ENCODE data around the gene PHPT1.
"Not testable (repeated sequence)": the region's sequence is repeated elsewhere in the genome, so short reads cannot be mapped to it uniquely, and the experiment has no call there.

The PHPT1 gene

GRCh38 chr9:136849038-136849959 is at the start of gene PHPT1:
Gene PHPT1 (plus strand): TSS chr9:136849409. CDS start chr9:136849431, 22 bp downstream.
- H3K27me3 Mint-ChIP-seq (ENCODE audit: low read depth, poor library complexity): peaks cover 9% of the 10 kb centered on the region
- peak; percentile 97 for DNase-seq
- H3K4me1 Mint-ChIP-seq: peaks cover 9% of the 10 kb centered on the region
- peak within 1 kb of the TSS; percentile 94 for H3K4me3 Mint-ChIP-seq
- H3K36me3 Mint-ChIP-seq (ENCODE audit: low read depth): no peaks in the 10 kb centered on the region
- H3K27ac Mint-ChIP-seq: peak within 1 kb of the TSS; percentile 96
- no peaks in the 10 kb centered on the region for H3K9me3 Mint-ChIP-seq
- TF ChIP-seq CTCF (IDR thresholded peaks at IDR 0.05): no peak

GRCh38 chr9:136799854-136800657 is 49.2 kb upstream of the PHPT1 start:
- peak; percentile 96 for DNase-seq
- Mint-ChIP-seq H3K4me1 (peaks cover 44% of the 10 kb centered on the region), H3K4me3 (peak overlapping the region; percentile 91), H3K36me3 (ENCODE audit: low read depth) (peaks cover 9% of the 10 kb centered on the region), H3K9me3 (no peaks in the 10 kb centered on the region), H3K27me3 (ENCODE audit: low read depth, poor library complexity) (peaks cover 5% of the 10 kb centered on the region), H3K27ac (peak overlapping the region; percentile 79)
- TF ChIP-seq CTCF (IDR thresholded peaks at IDR 0.05): no peak

- Mint-ChIP-seq H3K4me3 (no peak overlapping the region), H3K27me3 (ENCODE audit: low read depth, poor library complexity) (peaks cover 5% of the 10 kb centered on the region)
- DNase-seq: no peak
Measured at GRCh38 chr9:136802321-136802720, 46.9 kb upstream of the PHPT1 start.

GRCh38 chr9:136803009-136803550 is 46.1 kb upstream of the PHPT1 start:
- Mint-ChIP-seq H3K4me1 (peaks cover 34% of the 10 kb centered on the region), H3K36me3 (ENCODE audit: low read depth) (peaks cover 14% of the 10 kb centered on the region)
- DNase-seq; H3K27ac Mint-ChIP-seq; H3K4me3 Mint-ChIP-seq; H3K9me3 Mint-ChIP-seq; H3K27me3 Mint-ChIP-seq (ENCODE audit: low read depth, poor library complexity): not testable (repeated sequence)

More at GRCh38 chr9:136802321-136802720, 46.9 kb upstream of the PHPT1 start:
- Mint-ChIP-seq H3K36me3 (ENCODE audit: low read depth) (peaks cover 14% of the 10 kb centered on the region), H3K27ac (no peak overlapping the region), H3K9me3 (no peaks in the 10 kb centered on the region), H3K4me1 (peaks cover 37% of the 10 kb centered on the region)
- TF ChIP-seq CTCF (IDR thresholded peaks at IDR 0.05): no peak

- TF ChIP-seq CTCF (IDR thresholded peaks at IDR 0.05): no peak
- Mint-ChIP-seq H3K36me3 (ENCODE audit: low read depth) (peaks cover 14% of the 10 kb centered on the region), H3K27ac (peak overlapping the region; percentile 83), H3K4me1 (peaks cover 35% of the 10 kb centered on the region), H3K9me3 (no peaks in the 10 kb centered on the region), H3K27me3 (ENCODE audit: low read depth, poor library complexity) (peaks cover 5% of the 10 kb centered on the region), H3K4me3 (no peak overlapping the region)
- DNase-seq: no peak
Measured at GRCh38 chr9:136803551-136804508, 45.4 kb upstream of the PHPT1 start.

All from nephron progenitor cell (in vitro differentiated cells).